GM12878 (cell line): ENCODE data around the gene ZBTB6. TPM values are rescaled to one million over a fixed set of nuclear protein-coding genes. Genes with fewer than 3 reads are reported as not detected.
A peak's percentile ranks its signal among the peaks of the same experiment; 100 is the strongest.

Source experiments
- ASH2L ChIP-seq: fragments of 300-600, 200-600 bp; sonication (generic); IDR thresholded peaks from 2 replicates; pipeline ENCODE4 v1.6.1; 2017; ENCODE audit warnings: low read depth, mild to moderate bottlenecking, borderline replicate concordance
- BHLHE40 ChIP-seq, 2 experiments: fragments of 450-650 bp in 1 of 2; IDR thresholded peaks; 2 replicates each; pipeline ENCODE4 v1.6.1; 2011 to 2017; ENCODE audit warnings: low read depth in 2 of 2, borderline replicate concordance in 1 of 2, improper control_type of control experiment in 1 of 2, low read length in 1 of 2, mild to moderate bottlenecking in 1 of 2
- CREM ChIP-seq: IDR thresholded peaks from 2 replicates; pipeline ENCODE4 v1.6.1; 2014; ENCODE audit warnings: antibody characterized with exemption, low read depth
- HDGF ChIP-seq: fragments of 450-650 bp; IDR thresholded peaks from 2 replicates; pipeline ENCODE4 v1.6.1; 2016; ENCODE audit warnings: antibody characterized with exemption
- IKZF2 ChIP-seq, 2 experiments: fragments of 450-650 bp; IDR thresholded peaks; 2 replicates each; pipeline ENCODE4 v1.6.1; 2017; ENCODE audit warnings: mild to moderate bottlenecking in 2 of 2, moderate library complexity in 2 of 2
- IRF4 ChIP-seq: IDR thresholded peaks from 2 replicates; pipeline ENCODE4 v1.6.1; 2011; ENCODE audit warnings: low read depth, low read length
- MTA2 ChIP-seq: fragments of 450-650 bp; IDR thresholded peaks from 2 replicates; pipeline ENCODE4 v1.6.1; 2016; ENCODE audit warnings: low read depth, mild to moderate bottlenecking, moderate library complexity
- RAD51 ChIP-seq: fragments of 450-650 bp; IDR thresholded peaks from 2 replicates; pipeline ENCODE4 v1.6.1; 2016; ENCODE audit warnings: moderate library complexity, mild to moderate bottlenecking, inconsistent platforms
- RB1 ChIP-seq: fragments of 450-650 bp; formaldehyde crosslinking; IDR thresholded peaks from 2 replicates; pipeline ENCODE4 v1.6.1; 2017; ENCODE audit warnings: mild to moderate bottlenecking, borderline replicate concordance
- RUNX3 ChIP-seq: IDR thresholded peaks from 2 replicates; pipeline ENCODE4 v1.6.1; 2012; ENCODE audit warnings: low read length, inconsistent platforms
- USF1 ChIP-seq: IDR thresholded peaks from 2 replicates; pipeline ENCODE4 v1.6.1; 2011; ENCODE audit warnings: borderline replicate concordance, low read depth, mild to moderate bottlenecking, moderate library complexity, mixed read lengths, low read length; ENCODE audit not compliant: insufficient read depth; ENCODE audit errors: extremely low read length
- ZBED1 ChIP-seq: IDR thresholded peaks from 2 replicates; pipeline ENCODE4 v1.6.1; 2016; ENCODE audit warnings: borderline replicate concordance
- ZNF384 ChIP-seq: IDR thresholded peaks from 2 replicates; pipeline ENCODE4 v1.6.1; 2012; ENCODE audit warnings: low read depth, mild to moderate bottlenecking, low read length, improper control_type of control experiment, borderline replicate concordance
- polyA plus RNA-seq, 11 experiments: library from polyadenylated mRNA; depleted of rRNA in 4 of 11; unstranded in 6 of 11; stranded (reverse) in 5 of 11; fragments of >200 nt; fragmentation: Nextera tagmentation in 4 of 11; fragmentation: Illumina TruSeq in 1 of 11; extraction: Ambion mirVana in 4 of 11; extraction: Trizol in 1 of 11; gene quantifications; 1 replicate in 1 of 11; 2 replicates in 10 of 11; pipeline versions ENCODE4 v1.2.1 to v1.2.3, GENCODE V29; 2011 to 2016; ENCODE audit warnings: inconsistent platforms in 2 of 11, missing spikeins in 2 of 11, low read depth in 1 of 11
- total RNA-seq, 4 experiments: library from RNA; depleted of rRNA in 3 of 4; stranded (reverse); fragments of >200 nt in 3 of 4; fragmentation: Illumina TruSeq in 1 of 4; extraction: Trizol in 1 of 4; gene quantifications; 2 replicates each; pipeline versions ENCODE4 v1.2.1 to v1.2.3, GENCODE V29; 2013 to 2021
- TF ChIP-seq, protein P1 (sequence below): fragments of 450-650 bp; IDR thresholded peaks from 2 replicates; pipeline ENCODE4 v1.6.1; 2016; ENCODE audit warnings: mild to moderate bottlenecking, moderate library complexity, borderline replicate concordance
- TF ChIP-seq, protein P2 (sequence below): fragments of 450-650 bp; IDR thresholded peaks from 2 replicates; pipeline ENCODE4 v1.6.1; 2016; ENCODE audit warnings: mild to moderate bottlenecking
- TF ChIP-seq, protein P3 (sequence below): fragments of 150-350 bp; IDR thresholded peaks from 2 replicates; pipeline ENCODE4 v1.6.1; 2016; ENCODE audit warnings: low read depth, low read length
- TF ChIP-seq, protein P4 (sequence below): fragments of 450-650 bp; IDR thresholded peaks from 2 replicates; pipeline ENCODE4 v1.6.1; 2017; ENCODE audit warnings: mild to moderate bottlenecking

The ZBTB6 gene
- total and polyA plus RNA-seq, 10 of the 15 experiments (the other 5 are each of a cell fraction or from before 2014, with no cell fraction given) = 1.7 to 11.5 (median 7.0) TPM

DNA sequence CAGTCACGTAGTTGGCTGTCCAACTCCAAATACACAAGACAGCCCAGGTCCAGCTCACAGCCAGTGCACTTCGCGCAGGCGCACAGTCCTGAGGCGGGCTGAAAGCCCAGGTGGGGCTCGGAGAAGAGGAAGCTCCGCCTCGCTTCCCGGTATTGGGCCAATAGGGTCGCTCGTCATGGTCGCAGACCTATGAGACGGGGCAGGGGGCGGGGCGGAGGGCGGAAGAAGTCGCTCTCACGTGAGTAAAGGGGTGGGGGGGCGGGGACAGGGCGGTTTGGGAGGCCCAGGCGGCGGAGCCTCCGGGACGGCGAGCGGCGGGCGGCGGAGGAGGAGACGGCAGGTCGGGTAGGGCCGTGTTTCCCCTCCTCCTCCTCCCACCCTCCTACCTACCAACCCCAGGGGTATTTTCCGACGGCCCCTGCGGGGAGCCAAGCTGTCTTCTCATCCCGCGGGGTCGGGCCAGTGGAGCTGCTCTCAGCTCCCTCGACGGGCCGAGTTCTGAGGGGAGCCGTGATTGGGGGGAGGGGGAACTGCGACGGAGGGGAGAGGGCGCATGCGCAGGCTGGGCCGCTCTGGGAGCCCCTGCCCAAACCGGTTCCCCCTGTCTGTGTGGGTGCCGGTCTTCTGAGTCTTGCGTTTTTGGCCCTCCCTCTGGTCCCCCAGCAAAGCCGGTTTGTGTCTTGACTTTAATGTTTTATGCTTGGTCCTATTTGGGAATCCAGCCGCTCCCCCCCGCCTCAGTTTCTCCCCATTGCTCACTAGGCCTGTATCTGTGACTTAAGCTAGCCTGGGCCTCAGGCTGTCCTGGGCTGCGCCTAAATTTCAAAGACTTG is 27.8 kb upstream of the ZBTB6 start, which contains the start of gene RABGAP1 (continued):
- TF ChIP-seq RB1 (peak; percentile 38; the same call in 1 of the 2 replicates), RAD51 (no peak), CREM (peak; percentile 52), IRF4 (no peak), BHLHE40 (IDR thresholded peaks at IDR 0.05; ENCODE audit: borderline replicate concordance in 1 of 2, low read depth in 2 of 2, low read length in 1 of 2) (peak; percentile 91 to 94), ZBED1 (no peak), ZNF384 (no peak), IKZF2 (IDR thresholded peaks at IDR 0.05) (no peak), USF1 (no peak), MTA2 (peak; percentile 29; the same call in 1 of the 2 replicates), ASH2L (no peak), HDGF (no peak), RUNX3 (no peak)
- TF ChIP-seq, protein P1, sequence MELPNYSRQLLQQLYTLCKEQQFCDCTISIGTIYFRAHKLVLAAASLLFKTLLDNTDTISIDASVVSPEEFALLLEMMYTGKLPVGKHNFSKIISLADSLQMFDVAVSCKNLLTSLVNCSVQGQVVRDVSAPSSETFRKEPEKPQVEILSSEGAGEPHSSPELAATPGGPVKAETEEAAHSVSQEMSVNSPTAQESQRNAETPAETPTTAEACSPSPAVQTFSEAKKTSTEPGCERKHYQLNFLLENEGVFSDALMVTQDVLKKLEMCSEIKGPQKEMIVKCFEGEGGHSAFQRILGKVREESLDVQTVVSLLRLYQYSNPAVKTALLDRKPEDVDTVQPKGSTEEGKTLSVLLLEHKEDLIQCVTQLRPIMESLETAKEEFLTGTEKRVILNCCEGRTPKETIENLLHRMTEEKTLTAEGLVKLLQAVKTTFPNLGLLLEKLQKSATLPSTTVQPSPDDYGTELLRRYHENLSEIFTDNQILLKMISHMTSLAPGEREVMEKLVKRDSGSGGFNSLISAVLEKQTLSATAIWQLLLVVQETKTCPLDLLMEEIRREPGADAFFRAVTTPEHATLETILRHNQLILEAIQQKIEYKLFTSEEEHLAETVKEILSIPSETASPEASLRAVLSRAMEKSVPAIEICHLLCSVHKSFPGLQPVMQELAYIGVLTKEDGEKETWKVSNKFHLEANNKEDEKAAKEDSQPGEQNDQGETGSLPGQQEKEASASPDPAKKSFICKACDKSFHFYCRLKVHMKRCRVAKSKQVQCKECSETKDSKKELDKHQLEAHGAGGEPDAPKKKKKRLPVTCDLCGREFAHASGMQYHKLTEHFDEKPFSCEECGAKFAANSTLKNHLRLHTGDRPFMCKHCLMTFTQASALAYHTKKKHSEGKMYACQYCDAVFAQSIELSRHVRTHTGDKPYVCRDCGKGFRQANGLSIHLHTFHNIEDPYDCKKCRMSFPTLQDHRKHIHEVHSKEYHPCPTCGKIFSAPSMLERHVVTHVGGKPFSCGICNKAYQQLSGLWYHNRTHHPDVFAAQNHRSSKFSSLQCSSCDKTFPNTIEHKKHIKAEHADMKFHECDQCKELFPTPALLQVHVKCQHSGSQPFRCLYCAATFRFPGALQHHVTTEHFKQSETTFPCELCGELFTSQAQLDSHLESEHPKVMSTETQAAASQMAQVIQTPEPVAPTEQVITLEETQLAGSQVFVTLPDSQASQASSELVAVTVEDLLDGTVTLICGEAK = peak; percentile 28; the same call in 1 of the 2 replicates
- TF ChIP-seq, protein P2, sequence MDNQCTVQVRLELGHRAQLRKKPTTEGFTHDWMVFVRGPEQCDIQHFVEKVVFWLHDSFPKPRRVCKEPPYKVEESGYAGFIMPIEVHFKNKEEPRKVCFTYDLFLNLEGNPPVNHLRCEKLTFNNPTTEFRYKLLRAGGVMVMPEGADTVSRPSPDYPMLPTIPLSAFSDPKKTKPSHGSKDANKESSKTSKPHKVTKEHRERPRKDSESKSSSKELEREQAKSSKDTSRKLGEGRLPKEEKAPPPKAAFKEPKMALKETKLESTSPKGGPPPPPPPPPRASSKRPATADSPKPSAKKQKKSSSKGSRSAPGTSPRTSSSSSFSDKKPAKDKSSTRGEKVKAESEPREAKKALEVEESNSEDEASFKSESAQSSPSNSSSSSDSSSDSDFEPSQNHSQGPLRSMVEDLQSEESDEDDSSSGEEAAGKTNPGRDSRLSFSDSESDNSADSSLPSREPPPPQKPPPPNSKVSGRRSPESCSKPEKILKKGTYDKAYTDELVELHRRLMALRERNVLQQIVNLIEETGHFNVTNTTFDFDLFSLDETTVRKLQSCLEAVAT = 0 out of 2 replicates have a peak, but pooled peaks have one; percentile 11
- TF ChIP-seq, protein P3, sequence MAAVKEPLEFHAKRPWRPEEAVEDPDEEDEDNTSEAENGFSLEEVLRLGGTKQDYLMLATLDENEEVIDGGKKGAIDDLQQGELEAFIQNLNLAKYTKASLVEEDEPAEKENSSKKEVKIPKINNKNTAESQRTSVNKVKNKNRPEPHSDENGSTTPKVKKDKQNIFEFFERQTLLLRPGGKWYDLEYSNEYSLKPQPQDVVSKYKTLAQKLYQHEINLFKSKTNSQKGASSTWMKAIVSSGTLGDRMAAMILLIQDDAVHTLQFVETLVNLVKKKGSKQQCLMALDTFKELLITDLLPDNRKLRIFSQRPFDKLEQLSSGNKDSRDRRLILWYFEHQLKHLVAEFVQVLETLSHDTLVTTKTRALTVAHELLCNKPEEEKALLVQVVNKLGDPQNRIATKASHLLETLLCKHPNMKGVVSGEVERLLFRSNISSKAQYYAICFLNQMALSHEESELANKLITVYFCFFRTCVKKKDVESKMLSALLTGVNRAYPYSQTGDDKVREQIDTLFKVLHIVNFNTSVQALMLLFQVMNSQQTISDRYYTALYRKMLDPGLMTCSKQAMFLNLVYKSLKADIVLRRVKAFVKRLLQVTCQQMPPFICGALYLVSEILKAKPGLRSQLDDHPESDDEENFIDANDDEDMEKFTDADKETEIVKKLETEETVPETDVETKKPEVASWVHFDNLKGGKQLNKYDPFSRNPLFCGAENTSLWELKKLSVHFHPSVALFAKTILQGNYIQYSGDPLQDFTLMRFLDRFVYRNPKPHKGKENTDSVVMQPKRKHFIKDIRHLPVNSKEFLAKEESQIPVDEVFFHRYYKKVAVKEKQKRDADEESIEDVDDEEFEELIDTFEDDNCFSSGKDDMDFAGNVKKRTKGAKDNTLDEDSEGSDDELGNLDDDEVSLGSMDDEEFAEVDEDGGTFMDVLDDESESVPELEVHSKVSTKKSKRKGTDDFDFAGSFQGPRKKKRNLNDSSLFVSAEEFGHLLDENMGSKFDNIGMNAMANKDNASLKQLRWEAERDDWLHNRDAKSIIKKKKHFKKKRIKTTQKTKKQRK = no peak
- TF ChIP-seq, protein P4, sequence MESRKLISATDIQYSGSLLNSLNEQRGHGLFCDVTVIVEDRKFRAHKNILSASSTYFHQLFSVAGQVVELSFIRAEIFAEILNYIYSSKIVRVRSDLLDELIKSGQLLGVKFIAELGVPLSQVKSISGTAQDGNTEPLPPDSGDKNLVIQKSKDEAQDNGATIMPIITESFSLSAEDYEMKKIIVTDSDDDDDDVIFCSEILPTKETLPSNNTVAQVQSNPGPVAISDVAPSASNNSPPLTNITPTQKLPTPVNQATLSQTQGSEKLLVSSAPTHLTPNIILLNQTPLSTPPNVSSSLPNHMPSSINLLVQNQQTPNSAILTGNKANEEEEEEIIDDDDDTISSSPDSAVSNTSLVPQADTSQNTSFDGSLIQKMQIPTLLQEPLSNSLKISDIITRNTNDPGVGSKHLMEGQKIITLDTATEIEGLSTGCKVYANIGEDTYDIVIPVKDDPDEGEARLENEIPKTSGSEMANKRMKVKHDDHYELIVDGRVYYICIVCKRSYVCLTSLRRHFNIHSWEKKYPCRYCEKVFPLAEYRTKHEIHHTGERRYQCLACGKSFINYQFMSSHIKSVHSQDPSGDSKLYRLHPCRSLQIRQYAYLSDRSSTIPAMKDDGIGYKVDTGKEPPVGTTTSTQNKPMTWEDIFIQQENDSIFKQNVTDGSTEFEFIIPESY = no peak
